ENCODE data around the gene HNRNPC. TPM values are rescaled to one million over a fixed set of nuclear protein-coding genes. Genes with fewer than 3 reads are reported as not detected.

HNRNPC gene
- total and polyA plus RNA-seq, 10 of the 15 experiments (the other 5 are each of a cell fraction or from before 2014, with no cell fraction given) = 679 to 1,492 (median 1,262) TPM

DNA sequence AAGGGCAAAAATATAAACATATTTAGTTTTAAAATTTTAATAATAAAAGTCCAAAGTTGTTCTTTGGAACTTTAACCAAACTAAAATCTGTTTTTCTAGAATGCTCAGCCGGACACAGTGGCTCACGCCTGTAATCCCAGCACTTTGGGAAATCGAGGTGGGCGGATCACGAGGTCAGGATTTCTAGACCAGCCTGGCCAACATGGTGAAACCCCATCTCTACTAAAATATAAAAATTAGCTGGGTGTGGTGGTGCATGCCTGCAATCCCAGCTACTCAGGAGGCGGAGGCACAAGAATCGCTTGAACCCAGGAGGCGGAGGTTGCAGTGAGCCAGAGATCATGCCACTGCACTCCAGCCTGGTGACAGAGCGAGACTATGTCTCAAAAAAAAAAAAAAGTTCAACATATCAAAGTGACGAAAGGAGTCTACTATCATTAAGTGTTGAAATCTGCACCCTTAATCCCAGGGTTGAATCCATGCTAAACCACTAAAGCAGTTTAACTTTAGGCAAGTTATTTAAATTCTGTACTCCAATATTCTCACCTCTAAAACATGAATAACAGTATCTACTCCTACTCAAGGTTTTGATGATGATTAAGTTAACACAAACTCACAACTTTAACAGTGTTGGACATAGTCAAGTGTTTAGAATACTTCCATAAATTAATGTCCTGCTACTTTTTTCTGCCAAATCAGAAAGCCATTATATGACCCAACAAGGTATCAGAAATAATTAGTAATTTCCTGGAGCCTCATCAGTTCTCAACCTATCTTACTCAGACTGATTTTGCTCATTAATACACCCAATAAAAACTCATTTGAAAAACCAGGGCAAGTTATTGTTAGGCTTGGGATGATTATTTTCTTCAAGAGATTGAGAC is 11.0 kb downstream of the HNRNPC start:
- Histone ChIP-seq H3K27me3 (replicated peaks in 1 of 2; ENCODE audit: control insufficient read depth in 2 of 2, insufficient read depth in 2 of 2, low read length in 1 of 2) (no peaks in the 10 kb centered on the region), H3K79me2 (ENCODE audit: control insufficient read depth, insufficient read depth, low read length) (peaks cover 95% of the 10 kb centered on the region), H3K36me3 (ENCODE audit: control insufficient read depth in 2 of 2, insufficient read depth in 2 of 2, low read length in 1 of 2) (peaks cover 10 to 32% of the 10 kb centered on the region in 2 experiments), H3K9ac (ENCODE audit: control insufficient read depth, insufficient read depth, low read length) (no peak overlapping the region), H3K4me3 (peak overlapping the region; percentile 47; the same call in 1 of the 2 replicates), H3K9me3 (replicated peaks; ENCODE audit: control insufficient read depth, insufficient read depth, low read length) (no peaks in the 10 kb centered on the region), H3K4me2 (ENCODE audit: control insufficient read depth, insufficient read depth) (peak overlapping the region; percentile 23; the same call in 1 of the 2 replicates), H3K27ac (ENCODE audit: control insufficient read depth, insufficient read depth) (no peak overlapping the region), H4K20me1 (ENCODE audit: control insufficient read depth, insufficient read depth) (peaks cover 20% of the 10 kb centered on the region), H3K4me1 (ENCODE audit: control insufficient read depth, insufficient read depth, low read length) (peaks cover 9% of the 10 kb centered on the region), H2AFZ (ENCODE audit: control insufficient read depth, low read depth, low read length) (no peak overlapping the region)
- FAIRE-seq (no peak), ATAC-seq (peak; percentile 2; the same call in 2 of the 3 replicates), DNase-seq (ENCODE audit: low read depth, low spot score) (no peak)
- ChIA-PET SMC1A (ENCODE audit: uncharacterized antibody, unreplicated experiment) (interaction anchor here (0.9 to 1.6 kb wide), 7 partner anchors 14 to 95 kb away, joined by 3 to 5 read pairs (median 4); no protein-coding TSS in a partner anchor), CTCF (interaction anchor here (1.0 to 2.1 kb wide), 5 partner anchors 9 to 136 kb away, joined by 3 to 11 read pairs (median 5); no protein-coding TSS in a partner anchor), RAD21 (ENCODE audit: unreplicated experiment) (interaction anchor here (0.6 to 1.2 kb wide), 4 partner anchors 12 to 153 kb away, joined by 3 read pairs; no protein-coding TSS in a partner anchor), POLR2A (interaction anchor here (0.8 to 1.0 kb wide), 2 partner anchors 12 to 32 kb away, joined by 4 to 5 read pairs; no protein-coding TSS in a partner anchor)
- BruUV-seq (replicated peaks) = no TSS peak
- WGBS (ENCODE audit: insufficient coverage, insufficient replicate concordance, low lambda C conversion rate, missing lambda C conversion rate) = 81% methylated on average over 10 of the region's 10 CpGs
- TF ChIP-seq, protein P1, sequence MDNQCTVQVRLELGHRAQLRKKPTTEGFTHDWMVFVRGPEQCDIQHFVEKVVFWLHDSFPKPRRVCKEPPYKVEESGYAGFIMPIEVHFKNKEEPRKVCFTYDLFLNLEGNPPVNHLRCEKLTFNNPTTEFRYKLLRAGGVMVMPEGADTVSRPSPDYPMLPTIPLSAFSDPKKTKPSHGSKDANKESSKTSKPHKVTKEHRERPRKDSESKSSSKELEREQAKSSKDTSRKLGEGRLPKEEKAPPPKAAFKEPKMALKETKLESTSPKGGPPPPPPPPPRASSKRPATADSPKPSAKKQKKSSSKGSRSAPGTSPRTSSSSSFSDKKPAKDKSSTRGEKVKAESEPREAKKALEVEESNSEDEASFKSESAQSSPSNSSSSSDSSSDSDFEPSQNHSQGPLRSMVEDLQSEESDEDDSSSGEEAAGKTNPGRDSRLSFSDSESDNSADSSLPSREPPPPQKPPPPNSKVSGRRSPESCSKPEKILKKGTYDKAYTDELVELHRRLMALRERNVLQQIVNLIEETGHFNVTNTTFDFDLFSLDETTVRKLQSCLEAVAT (IDR thresholded peaks at IDR 0.05) = 0 out of 2 replicates have a peak, but pooled peaks have one; percentile 31
- no peak for TF ChIP-seq PAX8 (IDR thresholded peaks at IDR 0.05)
- TF ChIP-seq, protein P2, sequence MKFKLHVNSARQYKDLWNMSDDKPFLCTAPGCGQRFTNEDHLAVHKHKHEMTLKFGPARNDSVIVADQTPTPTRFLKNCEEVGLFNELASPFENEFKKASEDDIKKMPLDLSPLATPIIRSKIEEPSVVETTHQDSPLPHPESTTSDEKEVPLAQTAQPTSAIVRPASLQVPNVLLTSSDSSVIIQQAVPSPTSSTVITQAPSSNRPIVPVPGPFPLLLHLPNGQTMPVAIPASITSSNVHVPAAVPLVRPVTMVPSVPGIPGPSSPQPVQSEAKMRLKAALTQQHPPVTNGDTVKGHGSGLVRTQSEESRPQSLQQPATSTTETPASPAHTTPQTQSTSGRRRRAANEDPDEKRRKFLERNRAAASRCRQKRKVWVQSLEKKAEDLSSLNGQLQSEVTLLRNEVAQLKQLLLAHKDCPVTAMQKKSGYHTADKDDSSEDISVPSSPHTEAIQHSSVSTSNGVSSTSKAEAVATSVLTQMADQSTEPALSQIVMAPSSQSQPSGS (IDR thresholded peaks at IDR 0.05; ENCODE audit: low read length) = 0 out of 2 replicates have a peak, but pooled peaks have one; percentile 15
- intact Hi-C loops (cut with micrococcal nuclease; ENCODE audit: unreplicated experiment) = no loop called here
- in situ Hi-C loops (cut with MboI) = no loop called here

Measured in GM12878 (cell line).